ENCODE data around the gene SH3TC1. TPM values are rescaled to one million over a fixed set of nuclear protein-coding genes. Genes with fewer than 3 reads are reported as not detected.
A peak's percentile ranks its signal among the peaks of the same experiment; 100 is the strongest.

Gene SH3TC1
- total and polyA plus RNA-seq, 2 of the 13 experiments (the other 11 are each of a cell fraction or from before 2014, with no cell fraction given), result 14.9 to 21.8 TPM

GRCh38 chr4:8195841-8196458 lies 3.1 kb upstream of the SH3TC1 start:
- H3K9me3 ChIP-seq (ENCODE audit: low read length), result no peaks in the 10 kb centered on the region
- intact Hi-C loops (cut with micrococcal nuclease; ENCODE audit: unreplicated experiment) (no loop called here), in situ Hi-C loops (cut with HindIII; ENCODE audit: extremely low pct_ligation_motif_present, low pct_unique_long_range_greater_than_20kb) (no loop called here)
- peaks cover 58% of the 10 kb centered on the region for H3K4me1 ChIP-seq (ENCODE audit: insufficient read depth, low read length)
- H3K27ac ChIP-seq (ENCODE audit: extremely low read length, insufficient read depth, low read length), result no peak overlapping the region
- FAIRE-seq (no peak), DNase-seq (ENCODE audit: low spot score) (no peak), ATAC-seq (no peak)
- peaks cover 0 to 52% of the 10 kb centered on the region in 2 experiments; a peak in 3 of 5 replicates for H3K27me3 ChIP-seq (ENCODE audit: control insufficient read depth in 1 of 2, insufficient read depth in 2 of 2, low read length in 2 of 2)
- H3K4me2 ChIP-seq (ENCODE audit: low read depth, low read length), result no peak overlapping the region
- H3K79me2 ChIP-seq (ENCODE audit: insufficient read depth, low read length), result peaks cover 18% of the 10 kb centered on the region
- no TSS peak for BruUV-seq (replicated peaks)
- 31% methylated on average over 9 of the region's 20 CpGs for WGBS (ENCODE audit: low lambda C conversion rate)
- H3K4me3 ChIP-seq (replicated peaks in 1 of 3; ENCODE audit: insufficient read depth in 1 of 3, low read depth in 2 of 3, low read length in 3 of 3), result no peak overlapping the region
- no peak overlapping the region for H2AFZ ChIP-seq (ENCODE audit: low read length)
- H3K36me3 ChIP-seq (replicated peaks in 1 of 2; ENCODE audit: control insufficient read depth in 1 of 2, insufficient read depth in 2 of 2, low read length in 2 of 2), result no peaks in the 10 kb centered on the region; a peak in 1 of 5 replicates
- no peaks in the 10 kb centered on the region for H4K20me1 ChIP-seq (ENCODE audit: insufficient read depth, low read length)
- ChIA-PET POLR2A (no interaction called here), CTCF (ENCODE audit: low intra/inter-chr PET ratio, low total read pairs) (no interaction called here)
- TF ChIP-seq TRIM24 (CRISPR knock-in tag; IDR thresholded peaks at IDR 0.05) (no peak), MED8 (CRISPR knock-in tag; IDR thresholded peaks at IDR 0.05; ENCODE audit: insufficient replicate concordance) (no peak)
- no peak overlapping the region for H3K9ac ChIP-seq (ENCODE audit: insufficient read depth, low read depth, low read length)

GRCh38 chr4:8197521-8197920 lies 1.6 kb upstream of the SH3TC1 start:
- Histone ChIP-seq H2AFZ (ENCODE audit: low read length) (no peak overlapping the region), H3K4me3 (replicated peaks in 1 of 3; ENCODE audit: insufficient read depth in 1 of 3, low read depth in 2 of 3, low read length in 3 of 3) (peak overlapping the region in 1 of 3 experiments; percentile 20; a peak in 1 of 6 replicates), H3K9ac (ENCODE audit: insufficient read depth, low read depth, low read length) (no peak overlapping the region), H3K27ac (ENCODE audit: extremely low read length, insufficient read depth, low read length) (no peak overlapping the region), H4K20me1 (ENCODE audit: insufficient read depth, low read length) (peaks cover 2% of the 10 kb centered on the region; the same call in 1 of the 2 replicates), H3K4me2 (ENCODE audit: low read depth, low read length) (peak overlapping the region; percentile 59), H3K9me3 (ENCODE audit: low read length) (no peaks in the 10 kb centered on the region), H3K79me2 (ENCODE audit: insufficient read depth, low read length) (peaks cover 32% of the 10 kb centered on the region), H3K4me1 (ENCODE audit: insufficient read depth, low read length) (peaks cover 59% of the 10 kb centered on the region), H3K27me3 (ENCODE audit: control insufficient read depth in 1 of 2, insufficient read depth in 2 of 2, low read length in 2 of 2) (peaks cover 0 to 49% of the 10 kb centered on the region in 2 experiments; a peak in 3 of 5 replicates), H3K36me3 (replicated peaks in 1 of 2; ENCODE audit: control insufficient read depth in 1 of 2, insufficient read depth in 2 of 2, low read length in 2 of 2) (no peaks in the 10 kb centered on the region; a peak in 1 of 5 replicates)
- intact Hi-C loops (cut with micrococcal nuclease; ENCODE audit: unreplicated experiment) (no loop called here), in situ Hi-C loops (cut with HindIII; ENCODE audit: extremely low pct_ligation_motif_present, low pct_unique_long_range_greater_than_20kb) (no loop called here)
- FAIRE-seq (no peak), ATAC-seq (no peak), DNase-seq (ENCODE audit: low spot score) (no peak)
- BruUV-seq (replicated peaks), result no TSS peak
- TF ChIP-seq MEIS2 (CRISPR knock-in tag; IDR thresholded peaks at IDR 0.05) (no peak), ZFY (CRISPR knock-in tag; IDR thresholded peaks at IDR 0.05) (0 out of 2 replicates have a peak, but pooled peaks have one; percentile 21)
- TF ChIP-seq, protein P1, sequence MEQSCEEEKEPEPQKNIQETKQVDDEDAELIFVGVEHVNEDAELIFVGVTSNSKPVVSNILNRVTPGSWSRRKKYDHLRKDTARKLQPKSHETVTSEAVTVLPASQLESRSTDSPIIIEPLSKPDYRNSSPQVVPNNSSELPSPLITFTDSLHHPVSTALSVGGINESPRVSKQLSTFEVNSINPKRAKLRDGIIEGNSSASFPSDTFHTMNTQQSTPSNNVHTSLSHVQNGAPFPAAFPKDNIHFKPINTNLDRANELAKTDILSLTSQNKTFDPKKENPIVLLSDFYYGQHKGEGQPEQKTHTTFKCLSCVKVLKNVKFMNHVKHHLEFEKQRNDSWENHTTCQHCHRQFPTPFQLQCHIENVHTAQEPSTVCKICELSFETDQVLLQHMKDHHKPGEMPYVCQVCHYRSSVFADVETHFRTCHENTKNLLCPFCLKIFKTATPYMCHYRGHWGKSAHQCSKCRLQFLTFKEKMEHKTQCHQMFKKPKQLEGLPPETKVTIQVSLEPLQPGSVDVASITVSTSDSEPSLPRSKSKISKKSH (CRISPR knock-in tag; IDR thresholded peaks at IDR 0.05; ENCODE audit: borderline replicate concordance), result 0 out of 2 replicates have a peak, but pooled peaks have one; percentile 37
- WGBS (ENCODE audit: low lambda C conversion rate), result 49% methylated on average over 9 of the region's 13 CpGs
- POLR2A ChIA-PET, result interaction anchor here (1.9 kb wide), 1 partner anchor 18 kb away, joined by 4 read pairs; no protein-coding TSS in a partner anchor
- CTCF ChIA-PET (ENCODE audit: low intra/inter-chr PET ratio, low total read pairs), result no interaction called here

Measured in HepG2 (cell line).